ENCODE data around the gene PBRM1.

DNA sequence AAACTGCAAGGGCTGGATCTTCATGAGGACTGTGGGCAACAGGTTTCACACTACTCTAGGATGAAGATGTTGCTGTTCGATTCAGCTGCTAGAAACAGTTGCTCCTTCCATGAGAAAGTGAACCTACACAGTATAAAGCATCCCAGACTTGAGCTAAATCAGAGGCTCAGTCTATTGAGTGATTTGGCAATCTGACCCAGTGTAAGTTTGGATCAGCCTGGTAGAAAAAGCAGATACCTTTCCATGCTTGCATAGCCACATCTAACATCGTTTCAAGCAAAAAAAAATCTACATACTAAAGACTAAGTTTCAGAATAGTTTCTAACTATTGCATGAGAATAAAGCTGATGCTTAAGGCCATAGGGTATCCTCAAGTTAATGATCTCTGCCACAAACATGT, 144.7 kb downstream of the PBRM1 start:
- TF ChIP-seq TAF1 (IDR thresholded peaks at IDR 0.05; ENCODE audit: borderline replicate concordance, insufficient read depth, low read length) (no peak), SIN3A (IDR thresholded peaks at IDR 0.05; ENCODE audit: borderline replicate concordance, insufficient read depth, low read length) (no peak)
- TF ChIP-seq, protein P1, sequence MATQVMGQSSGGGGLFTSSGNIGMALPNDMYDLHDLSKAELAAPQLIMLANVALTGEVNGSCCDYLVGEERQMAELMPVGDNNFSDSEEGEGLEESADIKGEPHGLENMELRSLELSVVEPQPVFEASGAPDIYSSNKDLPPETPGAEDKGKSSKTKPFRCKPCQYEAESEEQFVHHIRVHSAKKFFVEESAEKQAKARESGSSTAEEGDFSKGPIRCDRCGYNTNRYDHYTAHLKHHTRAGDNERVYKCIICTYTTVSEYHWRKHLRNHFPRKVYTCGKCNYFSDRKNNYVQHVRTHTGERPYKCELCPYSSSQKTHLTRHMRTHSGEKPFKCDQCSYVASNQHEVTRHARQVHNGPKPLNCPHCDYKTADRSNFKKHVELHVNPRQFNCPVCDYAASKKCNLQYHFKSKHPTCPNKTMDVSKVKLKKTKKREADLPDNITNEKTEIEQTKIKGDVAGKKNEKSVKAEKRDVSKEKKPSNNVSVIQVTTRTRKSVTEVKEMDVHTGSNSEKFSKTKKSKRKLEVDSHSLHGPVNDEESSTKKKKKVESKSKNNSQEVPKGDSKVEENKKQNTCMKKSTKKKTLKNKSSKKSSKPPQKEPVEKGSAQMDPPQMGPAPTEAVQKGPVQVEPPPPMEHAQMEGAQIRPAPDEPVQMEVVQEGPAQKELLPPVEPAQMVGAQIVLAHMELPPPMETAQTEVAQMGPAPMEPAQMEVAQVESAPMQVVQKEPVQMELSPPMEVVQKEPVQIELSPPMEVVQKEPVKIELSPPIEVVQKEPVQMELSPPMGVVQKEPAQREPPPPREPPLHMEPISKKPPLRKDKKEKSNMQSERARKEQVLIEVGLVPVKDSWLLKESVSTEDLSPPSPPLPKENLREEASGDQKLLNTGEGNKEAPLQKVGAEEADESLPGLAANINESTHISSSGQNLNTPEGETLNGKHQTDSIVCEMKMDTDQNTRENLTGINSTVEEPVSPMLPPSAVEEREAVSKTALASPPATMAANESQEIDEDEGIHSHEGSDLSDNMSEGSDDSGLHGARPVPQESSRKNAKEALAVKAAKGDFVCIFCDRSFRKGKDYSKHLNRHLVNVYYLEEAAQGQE (IDR thresholded peaks at IDR 0.05; ENCODE audit: insufficient read depth in 1 of 2, low read depth in 2 of 2, low read length in 2 of 2), result no peak
